OCI-LY3 (cell line): ENCODE results near the gene MCM7.

Experiments used
- CTCF ChIP-seq: fragments of 200-600, 300-600 bp; sonication (generic); IDR thresholded peaks from 2 replicates; pipeline ENCODE4 v1.5.1; 2014; ENCODE audit warnings: antibody characterized with exemption, low read length, low read depth
- EZH2phosphoT487 ChIP-seq: fragments of 200-600 bp; shearing (Covaris generic); IDR thresholded peaks from 2 replicates; pipeline ENCODE4 v1.6.1; 2018; ENCODE audit warnings: antibody characterized with exemption, mixed run types, low read depth

- no peak for TF ChIP-seq CTCF
- TF ChIP-seq EZH2phosphoT487, result no peak
These were observed 10.4 kb downstream of the MCM7 start for GRCh38 chr7:100090527-100091410.
